GM21576 (cell line): ENCODE measurements around the gene ADAMTSL3.

Source experiments
- ATAC-seq: cut with Tn5 transposase; IDR thresholded peaks from one replicate; pipeline ENCODE4 v1.9.1; 2021; ENCODE audit warnings: mild to moderate bottlenecking, moderate library complexity; ENCODE audit not compliant: unreplicated experiment

Gene ADAMTSL3

GRCh38 chr15:83654379-83655236 is 685 bp downstream of the ADAMTSL3 start:
- ATAC-seq = no peak

DNA sequence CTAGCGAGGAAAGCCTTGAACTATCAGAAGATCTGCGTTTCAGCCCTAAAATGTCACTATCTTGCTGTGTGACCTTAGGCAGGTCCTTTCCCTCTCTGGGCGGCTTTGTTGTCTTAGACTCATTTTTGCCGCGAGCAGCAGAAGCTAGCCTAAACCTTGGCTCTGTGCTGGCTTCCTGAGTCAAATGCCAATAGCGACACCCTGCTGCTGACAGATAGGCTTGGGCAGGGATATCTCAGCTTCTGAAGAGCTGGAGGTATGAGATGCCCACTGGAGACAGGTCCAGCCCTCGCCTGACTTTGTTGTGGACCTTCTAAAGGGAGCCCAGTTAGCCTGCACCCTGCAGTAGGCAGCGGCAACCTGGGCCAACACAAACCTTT is 1.3 kb downstream of the ADAMTSL3 start:
- no peak for ATAC-seq

- no peak for ATAC-seq
These were observed 2.3 kb downstream of the ADAMTSL3 start for GRCh38 chr15:83656192-83656591.

- ATAC-seq = no peak
These were observed 3.1 kb downstream of the ADAMTSL3 start for GRCh38 chr15:83656943-83657528.

GRCh38 chr15:83657549-83657948 is 3.6 kb downstream of the ADAMTSL3 start:
- no peak for ATAC-seq

GRCh38 chr15:83658430-83659416 is 4.8 kb downstream of the ADAMTSL3 start:
- no peak for ATAC-seq

GRCh38 chr15:83659417-83659812 is 5.5 kb downstream of the ADAMTSL3 start:
- no peak for ATAC-seq

GRCh38 chr15:83665480-83665879 is 11.6 kb downstream of the ADAMTSL3 start:
- no peak for ATAC-seq

GRCh38 chr15:83670672-83671229 is 16.8 kb downstream of the ADAMTSL3 start:
- ATAC-seq = no peak

DNA sequence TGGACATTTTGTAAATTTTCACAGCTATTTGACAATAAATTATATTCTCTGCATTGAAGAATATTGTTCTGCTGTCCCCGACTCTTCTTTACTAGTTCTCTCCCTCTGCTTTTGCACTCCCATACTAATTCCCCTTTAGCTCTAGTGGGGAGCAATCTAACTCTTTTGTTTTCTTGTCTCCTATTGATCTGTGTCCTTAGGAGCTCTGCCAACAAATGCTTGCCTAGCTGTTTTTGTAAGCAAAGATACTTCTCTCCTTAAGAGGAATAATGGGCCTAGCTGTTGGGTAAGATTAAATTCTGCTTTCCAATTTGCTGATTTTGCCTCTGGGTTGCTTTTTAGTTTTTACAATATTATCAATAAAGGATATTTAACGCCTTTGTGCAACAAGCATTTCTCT is 17.7 kb downstream of the ADAMTSL3 start:
- no peak for ATAC-seq

- no peak for ATAC-seq
These were observed 19.5 kb downstream of the ADAMTSL3 start for GRCh38 chr15:83673385-83673784.

- no peak for ATAC-seq
These were observed 28.7 kb downstream of the ADAMTSL3 start for GRCh38 chr15:83682476-83683088.

GRCh38 chr15:83685916-83686332 is 32.0 kb downstream of the ADAMTSL3 start:
- ATAC-seq = no peak

- no peak for ATAC-seq
These were observed 34.3 kb downstream of the ADAMTSL3 start for GRCh38 chr15:83688201-83688600.

- no peak for ATAC-seq
These were observed 36.8 kb downstream of the ADAMTSL3 start for GRCh38 chr15:83690676-83691075.

DNA sequence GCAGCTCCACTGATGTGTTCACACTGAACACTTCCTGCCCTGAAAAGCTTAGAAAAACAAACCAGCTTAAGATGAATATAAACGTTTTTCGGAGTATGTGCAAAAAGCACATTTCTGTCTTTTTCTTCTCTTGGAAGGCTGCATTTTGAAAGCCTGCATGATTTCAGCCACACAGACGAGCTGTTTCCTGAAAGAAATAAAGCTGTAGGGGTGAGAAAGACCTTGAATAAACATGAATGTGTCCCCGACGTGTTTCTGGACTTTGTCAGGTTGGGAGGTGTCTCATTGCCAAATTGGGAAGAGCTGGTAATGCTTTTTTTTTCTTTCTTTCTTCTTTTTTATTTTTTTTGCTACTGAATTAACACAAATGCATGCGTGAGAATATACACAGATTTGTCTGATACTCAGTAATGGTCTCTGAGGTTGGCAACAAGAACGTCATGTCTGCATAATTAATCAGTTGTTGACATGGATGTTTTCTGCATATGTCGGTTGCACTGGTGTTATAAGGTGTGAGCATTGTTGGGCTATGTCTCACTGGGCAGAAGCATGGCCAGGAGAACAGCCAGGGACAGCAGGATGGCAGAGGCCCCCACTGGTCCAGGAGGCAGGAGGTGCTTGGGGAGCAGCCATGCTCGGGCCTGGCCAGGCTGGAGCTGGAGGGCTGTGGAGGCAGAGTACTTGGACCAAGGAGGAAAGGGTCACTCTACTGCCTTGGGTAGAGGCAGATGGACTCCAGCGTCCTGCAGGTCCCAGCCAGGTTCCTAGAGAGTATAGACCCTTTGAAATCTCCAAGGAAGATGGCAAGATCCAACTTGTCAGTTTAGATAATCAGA is 39.0 kb downstream of the ADAMTSL3 start:
- ATAC-seq = no peak

DNA sequence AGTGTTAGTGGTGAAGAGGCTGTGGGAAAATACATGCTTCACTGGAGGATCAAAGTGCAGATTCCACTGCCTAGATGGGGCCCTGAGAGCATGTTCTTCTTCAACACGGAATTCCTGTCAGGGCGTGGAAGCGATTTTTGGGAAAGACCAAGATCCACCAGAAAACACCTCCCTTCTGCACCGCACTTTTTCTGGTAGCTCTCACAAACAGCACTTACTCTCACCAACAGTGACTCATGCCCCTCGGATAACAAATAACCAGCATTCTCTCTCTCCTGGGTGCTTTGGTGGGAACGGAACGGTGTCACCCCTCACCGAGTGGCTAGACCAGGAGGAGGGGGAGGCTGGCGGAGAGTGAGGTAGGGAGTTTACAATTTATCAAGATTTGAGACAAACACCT is 40.1 kb downstream of the ADAMTSL3 start:
- no peak for ATAC-seq

DNA sequence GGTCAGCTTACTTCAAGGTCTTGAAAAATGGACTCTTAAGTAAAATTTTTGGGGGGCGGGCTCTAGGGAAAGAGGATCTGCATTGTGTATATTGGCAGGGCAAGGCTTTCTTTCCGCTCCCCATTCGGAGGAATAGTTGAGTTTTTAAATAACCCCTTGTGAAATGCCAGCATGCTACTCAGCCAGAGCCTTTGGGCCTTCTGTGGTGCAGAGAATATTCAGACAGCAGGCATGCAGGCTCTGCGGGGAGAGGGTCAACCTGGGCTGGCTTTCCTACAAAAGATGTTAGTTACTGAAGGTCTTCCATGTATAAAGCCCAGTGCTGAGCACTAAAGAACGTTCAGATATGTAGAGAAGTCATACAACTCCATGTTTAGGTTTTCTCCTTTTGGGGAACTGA is 40.6 kb downstream of the ADAMTSL3 start:
- ATAC-seq = no peak

DNA sequence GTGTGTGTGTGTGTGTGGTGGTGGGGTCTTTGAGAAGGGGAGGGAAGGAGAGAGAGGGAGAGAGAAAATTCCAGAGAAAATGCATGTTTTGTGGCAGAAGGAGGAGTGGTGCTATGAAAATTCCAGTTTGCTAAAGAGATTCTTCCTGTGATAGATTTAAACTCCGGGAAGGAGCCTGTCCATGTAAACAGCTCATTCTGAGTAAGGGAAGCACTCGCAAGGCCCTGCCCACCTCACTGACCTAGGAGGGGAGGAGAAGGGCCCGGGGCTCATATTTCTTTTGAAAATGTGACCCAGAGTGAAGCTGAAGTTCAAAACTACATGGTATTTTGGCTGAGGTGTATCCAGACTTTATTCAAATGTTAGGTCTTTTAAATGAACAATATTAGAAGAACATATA is 41.3 kb downstream of the ADAMTSL3 start:
- no peak for ATAC-seq
